Choroid plexus epithelial cell (primary cell): ENCODE results near the gene STPG4.

Source experiments
- DNase-seq: peaks from one replicate; pipeline ENCODE4 v3.0.0-alpha.2; 2010; ENCODE audit warnings: low read depth
- H3K4me3 ChIP-seq: 2 replicates; pipeline ENCODE4 v1.5.1; 2011; ENCODE audit warnings: low read depth, mild to moderate bottlenecking, control low read depth, low read length, moderate library complexity
- CTCF ChIP-seq: conservative IDR thresholded peaks from 2 replicates; pipeline ENCODE4 v1.5.1; 2011; ENCODE audit warnings: low read depth, mild to moderate bottlenecking, control low read depth, inconsistent platforms, low read length, moderate library complexity

Gene STPG4

GRCh38 chr2:47040651-47041050, 114.5 kb downstream of the STPG4 start:
- no peak overlapping the region for H3K4me3 ChIP-seq
- no peak for DNase-seq
- no peak for TF ChIP-seq CTCF

GRCh38 chr2:47039913-47040562, 115.1 kb downstream of the STPG4 start:
- no peak for TF ChIP-seq CTCF
- no peak for DNase-seq
- no peak overlapping the region for H3K4me3 ChIP-seq

- no peak for TF ChIP-seq CTCF
- no peak overlapping the region for H3K4me3 ChIP-seq
- DNase-seq = no peak
Observed at GRCh38 chr2:47039489-47039870, 115.6 kb downstream of the STPG4 start.

- no peak for DNase-seq
- TF ChIP-seq CTCF = no peak
- no peak overlapping the region for H3K4me3 ChIP-seq
Observed at GRCh38 chr2:47038656-47039488, 116.2 kb downstream of the STPG4 start.

GRCh38 chr2:47037678-47038077, 117.4 kb downstream of the STPG4 start:
- TF ChIP-seq CTCF = no peak
- H3K4me3 ChIP-seq = no peak overlapping the region
- DNase-seq = no peak
